Measurements from ENCODE around the gene ADRA1B. TPM values are rescaled to one million over a fixed set of nuclear protein-coding genes. Genes with fewer than 3 reads are reported as not detected.
"Not testable (repeated sequence)": the region's sequence is repeated elsewhere in the genome, so short reads cannot be mapped to it uniquely, and the experiment has no call there.

The ADRA1B gene
- total RNA-seq, 2 experiments from 2014 or later: not detected

DNA sequence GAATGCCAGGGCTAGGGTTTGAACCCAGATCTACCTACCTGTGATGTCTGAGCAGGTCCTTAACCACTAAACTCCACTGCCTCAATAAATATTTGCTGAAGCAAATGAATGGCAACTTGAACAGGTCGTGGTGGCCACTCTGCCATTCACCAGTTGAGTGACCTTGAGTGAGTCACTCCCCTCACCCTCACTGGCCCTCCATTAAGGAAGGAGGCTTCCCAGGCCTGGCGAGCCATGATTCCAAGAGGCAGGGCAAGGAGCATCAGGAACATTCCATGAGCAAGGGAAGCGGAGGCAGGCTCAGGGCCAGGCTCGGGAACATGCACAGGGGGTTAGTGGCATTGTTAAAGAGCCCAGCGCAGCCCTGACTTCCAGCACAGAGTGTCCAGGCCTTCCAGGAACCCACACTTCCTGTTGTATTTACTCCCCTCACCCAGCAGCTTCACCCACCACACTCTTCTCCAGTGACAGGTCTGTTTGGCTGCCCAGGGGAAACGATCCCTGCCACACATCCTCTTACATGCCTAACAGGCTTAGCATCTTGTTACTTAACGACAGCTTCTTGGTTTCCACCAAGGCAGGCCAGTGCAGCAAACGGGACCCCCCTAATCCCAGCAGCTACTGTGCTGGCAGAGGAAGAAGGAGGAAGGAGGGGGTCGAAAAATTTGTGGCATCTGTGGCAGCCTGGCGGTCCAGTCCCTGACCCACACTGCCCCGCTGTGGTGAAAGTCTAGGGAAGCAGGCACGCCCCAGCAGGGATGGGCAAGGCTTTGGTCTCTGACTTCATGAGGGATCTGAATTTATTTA, 49.0 kb downstream of the ADRA1B start:
- no peaks in the 10 kb centered on the region for H3K9me3 Mint-ChIP-seq
- POLR2A ChIA-PET: no interaction called here
- no peaks in the 10 kb centered on the region for H3K4me1 Mint-ChIP-seq (ENCODE audit: low read depth)
- intact Hi-C loops (cut with micrococcal nuclease): loop anchor here (1.0 kb wide), 1 partner anchor 521 kb away; no protein-coding TSS in a partner anchor
- no peaks in the 10 kb centered on the region for H3K36me3 Mint-ChIP-seq
- DNase-seq: peak; percentile 50
- no peak overlapping the region for H3K27ac Mint-ChIP-seq
- peaks cover 34% of the 10 kb centered on the region for H3K27me3 Mint-ChIP-seq
- no peak overlapping the region for H3K4me3 Mint-ChIP-seq
- CTCF ChIA-PET: interaction anchor here (0.6 to 0.7 kb wide), 2 partner anchors 12 to 35 kb away, joined by 3 to 4 read pairs; no protein-coding TSS in a partner anchor

GRCh38 chr5:159965838-159966128, 49.5 kb downstream of the ADRA1B start:
- POLR2A ChIA-PET; H3K4me3 Mint-ChIP-seq; H3K36me3 Mint-ChIP-seq; H3K9me3 Mint-ChIP-seq; H3K27ac Mint-ChIP-seq; DNase-seq; H3K4me1 Mint-ChIP-seq (ENCODE audit: low read depth): not testable (repeated sequence)
- H3K27me3 Mint-ChIP-seq: peaks cover 38% of the 10 kb centered on the region
- CTCF ChIA-PET: interaction anchor here (0.7 kb wide), 1 partner anchor 11 kb away, joined by 3 read pairs; no protein-coding TSS in a partner anchor
- intact Hi-C loops (cut with micrococcal nuclease): loop anchor here (1.0 kb wide), 1 partner anchor 521 kb away; no protein-coding TSS in a partner anchor

- Mint-ChIP-seq H3K4me3 (no peak overlapping the region), H3K9me3 (no peaks in the 10 kb centered on the region), H3K4me1 (ENCODE audit: low read depth) (peaks cover 12% of the 10 kb centered on the region), H3K36me3 (no peaks in the 10 kb centered on the region), H3K27me3 (peaks cover 60% of the 10 kb centered on the region), H3K27ac (no peak overlapping the region)
- CTCF ChIA-PET: interaction anchor here (1.0 to 1.7 kb wide), 2 partner anchors 17 to 18 kb away, joined by 3 to 5 read pairs; no protein-coding TSS in a partner anchor
- DNase-seq: no peak
- intact Hi-C loops (cut with micrococcal nuclease): no loop called here
- POLR2A ChIA-PET: no interaction called here
These were observed 53.7 kb downstream of the ADRA1B start for GRCh38 chr5:159969966-159970365.

- peak overlapping the region; percentile 23 for H3K4me3 Mint-ChIP-seq
- peaks cover 52% of the 10 kb centered on the region for H3K27me3 Mint-ChIP-seq
- no peak for DNase-seq
- H3K4me1 Mint-ChIP-seq (ENCODE audit: low read depth): peaks cover 12% of the 10 kb centered on the region
- no peaks in the 10 kb centered on the region for H3K9me3 Mint-ChIP-seq
- no peaks in the 10 kb centered on the region for H3K36me3 Mint-ChIP-seq
- CTCF ChIA-PET: interaction anchor here (1.7 kb wide), 1 partner anchor 16 kb away, joined by 5 read pairs; no protein-coding TSS in a partner anchor
- POLR2A ChIA-PET: no interaction called here
- intact Hi-C loops (cut with micrococcal nuclease): no loop called here
- H3K27ac Mint-ChIP-seq: no peak overlapping the region
These were observed 54.8 kb downstream of the ADRA1B start for GRCh38 chr5:159971038-159971437.

DNA sequence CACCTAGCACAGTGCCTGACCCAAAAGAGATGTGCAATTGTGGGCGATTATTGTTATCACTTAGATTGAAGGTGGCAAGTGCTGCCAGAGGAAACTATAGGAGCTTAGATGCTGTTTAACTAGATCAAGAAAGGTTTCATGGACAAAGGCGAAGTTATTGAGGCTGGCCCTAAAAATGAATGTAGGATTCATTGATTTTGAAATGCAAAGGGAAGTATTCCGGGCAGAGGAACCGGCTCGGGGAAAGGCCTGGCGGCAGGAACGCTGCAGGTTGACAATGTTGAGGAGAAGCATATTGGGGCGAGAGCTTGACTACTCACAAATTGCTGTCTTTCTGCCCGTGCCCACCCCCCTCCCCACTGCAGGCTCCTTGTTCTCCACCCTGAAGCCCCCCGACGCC, 55.2 kb downstream of the ADRA1B start:
- Mint-ChIP-seq H3K27me3 (peaks cover 48% of the 10 kb centered on the region), H3K36me3 (no peaks in the 10 kb centered on the region), H3K9me3 (no peaks in the 10 kb centered on the region), H3K4me1 (ENCODE audit: low read depth) (peaks cover 12% of the 10 kb centered on the region), H3K27ac (no peak overlapping the region), H3K4me3 (peak overlapping the region; percentile 23)
- ChIA-PET POLR2A (no interaction called here), CTCF (interaction anchor here (0.7 to 1.7 kb wide), 2 partner anchors 16 to 457 kb away, joined by 3 to 5 read pairs; no protein-coding TSS in a partner anchor)
- intact Hi-C loops (cut with micrococcal nuclease): no loop called here
- DNase-seq: no peak

DNA sequence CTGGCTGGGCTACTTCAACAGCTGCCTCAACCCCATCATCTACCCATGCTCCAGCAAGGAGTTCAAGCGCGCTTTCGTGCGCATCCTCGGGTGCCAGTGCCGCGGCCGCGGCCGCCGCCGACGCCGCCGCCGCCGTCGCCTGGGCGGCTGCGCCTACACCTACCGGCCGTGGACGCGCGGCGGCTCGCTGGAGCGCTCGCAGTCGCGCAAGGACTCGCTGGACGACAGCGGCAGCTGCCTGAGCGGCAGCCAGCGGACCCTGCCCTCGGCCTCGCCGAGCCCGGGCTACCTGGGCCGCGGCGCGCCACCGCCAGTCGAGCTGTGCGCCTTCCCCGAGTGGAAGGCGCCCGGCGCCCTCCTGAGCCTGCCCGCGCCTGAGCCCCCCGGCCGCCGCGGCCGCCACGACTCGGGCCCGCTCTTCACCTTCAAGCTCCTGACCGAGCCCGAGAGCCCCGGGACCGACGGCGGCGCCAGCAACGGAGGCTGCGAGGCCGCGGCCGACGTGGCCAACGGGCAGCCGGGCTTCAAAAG, 55.7 kb downstream of the ADRA1B start:
- Mint-ChIP-seq H3K9me3 (no peaks in the 10 kb centered on the region), H3K36me3 (no peaks in the 10 kb centered on the region), H3K4me3 (no peak overlapping the region), H3K27me3 (peaks cover 45% of the 10 kb centered on the region), H3K4me1 (ENCODE audit: low read depth) (peaks cover 12% of the 10 kb centered on the region), H3K27ac (no peak overlapping the region)
- intact Hi-C loops (cut with micrococcal nuclease): no loop called here
- POLR2A ChIA-PET: no interaction called here
- peak; percentile 15 for DNase-seq
- CTCF ChIA-PET: interaction anchor here (0.7 kb wide), 1 partner anchor 457 kb away, joined by 3 read pairs; no protein-coding TSS in a partner anchor

DNA sequence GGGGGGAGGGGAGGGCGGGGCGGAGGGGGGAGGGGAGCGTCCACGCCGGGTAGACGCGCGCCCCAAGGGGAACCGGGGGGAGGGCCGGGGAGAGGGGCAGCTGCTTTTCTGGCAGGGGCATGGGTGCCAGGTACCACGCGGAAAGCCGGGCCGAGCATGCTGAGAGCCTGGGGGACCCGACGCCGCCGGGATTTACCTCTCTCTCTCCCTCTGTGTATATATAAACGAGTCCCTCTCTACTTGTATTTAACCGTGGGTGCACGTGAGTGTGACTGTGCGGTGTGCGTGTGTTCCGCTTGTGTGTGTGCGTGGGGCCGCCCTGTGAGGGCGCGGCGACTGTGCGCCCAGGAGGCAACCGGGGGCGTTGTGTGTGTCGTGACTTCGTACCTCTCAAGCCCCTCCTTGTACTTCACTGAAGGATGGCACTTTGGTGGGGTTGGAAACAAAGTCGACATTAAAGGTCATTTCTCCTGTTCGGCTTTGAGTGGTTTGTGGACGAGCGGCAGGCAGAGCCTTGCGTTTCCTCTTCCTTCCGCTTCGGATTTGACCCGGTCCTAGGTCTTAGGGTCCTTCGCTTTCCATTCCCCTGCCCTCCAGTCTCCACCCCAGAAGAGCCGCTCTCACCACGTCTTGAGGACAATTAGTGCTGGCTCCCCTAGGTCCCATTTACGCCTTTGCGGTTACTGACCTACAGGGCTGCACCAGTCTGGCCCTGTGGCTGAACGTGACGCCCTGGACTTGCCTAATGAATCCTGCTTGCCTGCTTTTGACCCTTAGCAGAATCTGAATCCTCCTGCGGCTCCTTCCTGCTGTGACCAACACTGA, 56.5 kb downstream of the ADRA1B start:
- peak overlapping the region; percentile 42 for H3K4me3 Mint-ChIP-seq
- ChIA-PET CTCF (interaction anchor here (1.0 kb wide), 1 partner anchor 49 kb away, joined by 4 read pairs; no protein-coding TSS in a partner anchor), POLR2A (no interaction called here)
- no peak overlapping the region for H3K27ac Mint-ChIP-seq
- peaks cover 12% of the 10 kb centered on the region for H3K4me1 Mint-ChIP-seq (ENCODE audit: low read depth)
- no peaks in the 10 kb centered on the region for H3K36me3 Mint-ChIP-seq
- intact Hi-C loops (cut with micrococcal nuclease): no loop called here
- H3K27me3 Mint-ChIP-seq: peaks cover 46% of the 10 kb centered on the region
- no peak for DNase-seq
- H3K9me3 Mint-ChIP-seq: no peaks in the 10 kb centered on the region

DNA sequence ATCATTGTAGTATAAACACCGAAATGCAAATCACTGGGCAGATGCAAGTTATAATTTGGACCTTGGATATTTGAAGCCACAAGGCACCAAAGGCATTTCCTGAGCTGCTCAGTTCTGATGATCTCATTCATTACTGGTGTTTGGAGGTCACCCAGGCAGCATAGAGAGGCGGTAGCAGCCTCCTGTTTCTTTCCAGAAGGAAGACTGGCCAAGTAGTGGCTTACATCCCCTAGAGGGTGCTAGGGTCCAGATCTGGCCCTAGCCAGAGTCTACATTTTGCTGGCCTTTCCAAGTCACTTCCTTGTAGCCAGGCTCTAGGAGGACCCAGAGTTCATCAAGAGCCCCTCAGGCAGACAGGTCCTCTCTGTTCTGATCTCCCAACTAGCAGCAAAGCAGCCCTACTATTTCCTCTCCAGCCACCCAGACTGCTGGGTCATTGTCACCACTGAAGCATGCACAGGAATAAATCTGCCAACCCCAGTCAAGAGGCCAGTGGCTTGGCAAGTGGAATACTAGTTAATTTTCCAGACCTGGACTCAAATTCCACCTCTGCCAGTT, 59.3 kb downstream of the ADRA1B start:
- intact Hi-C loops (cut with micrococcal nuclease): no loop called here
- Mint-ChIP-seq H3K4me1 (ENCODE audit: low read depth) (peaks cover 12% of the 10 kb centered on the region), H3K9me3 (no peaks in the 10 kb centered on the region), H3K4me3 (no peak overlapping the region), H3K36me3 (no peaks in the 10 kb centered on the region), H3K27me3 (peaks cover 38% of the 10 kb centered on the region), H3K27ac (no peak overlapping the region)
- no peak for DNase-seq
- ChIA-PET CTCF (no interaction called here), POLR2A (no interaction called here)

GRCh38 chr5:159976921-159977320, 60.6 kb downstream of the ADRA1B start:
- H3K4me1 Mint-ChIP-seq (ENCODE audit: low read depth): peaks cover 6% of the 10 kb centered on the region
- POLR2A ChIA-PET: no interaction called here
- intact Hi-C loops (cut with micrococcal nuclease): no loop called here
- DNase-seq: no peak
- H3K9me3 Mint-ChIP-seq: no peaks in the 10 kb centered on the region
- H3K27ac Mint-ChIP-seq: no peak overlapping the region
- CTCF ChIA-PET: interaction anchor here (1.0 to 1.6 kb wide), 3 partner anchors 10 to 820 kb away, joined by 3 to 4 read pairs (median 3); no protein-coding TSS in a partner anchor
- H3K27me3 Mint-ChIP-seq: peaks cover 31% of the 10 kb centered on the region
- no peak overlapping the region for H3K4me3 Mint-ChIP-seq
- H3K36me3 Mint-ChIP-seq: no peaks in the 10 kb centered on the region

DNA sequence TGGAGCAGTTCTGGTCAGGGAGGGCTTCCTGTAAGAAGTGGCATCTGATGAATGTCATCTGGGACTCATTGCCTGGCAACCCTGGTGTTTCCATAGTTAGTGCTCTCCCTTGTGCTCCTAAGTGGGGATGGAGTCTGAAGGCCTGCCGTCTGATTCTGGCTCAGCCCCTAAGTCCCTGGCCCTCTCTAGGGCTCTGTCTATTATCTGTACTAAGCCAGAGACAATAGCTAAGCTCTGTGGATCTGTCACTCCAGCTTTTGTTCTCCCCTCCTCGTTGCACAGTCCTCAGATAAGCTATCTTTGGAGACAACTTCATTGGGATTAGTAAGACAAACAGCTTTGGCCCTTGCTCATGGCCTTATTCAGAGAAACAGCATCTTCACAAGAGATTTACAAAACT, 62.1 kb downstream of the ADRA1B start:
- H3K36me3 Mint-ChIP-seq: no peaks in the 10 kb centered on the region
- intact Hi-C loops (cut with micrococcal nuclease): no loop called here
- H3K4me3 Mint-ChIP-seq: no peak overlapping the region
- H3K27me3 Mint-ChIP-seq: peaks cover 26% of the 10 kb centered on the region
- POLR2A ChIA-PET: no interaction called here
- H3K9me3 Mint-ChIP-seq: no peaks in the 10 kb centered on the region
- no peak overlapping the region for H3K27ac Mint-ChIP-seq
- H3K4me1 Mint-ChIP-seq (ENCODE audit: low read depth): no peaks in the 10 kb centered on the region
- CTCF ChIA-PET: interaction anchor here (0.9 kb wide), 1 partner anchor 9 kb away, joined by 5 read pairs; no protein-coding TSS in a partner anchor
- DNase-seq: no peak

DNA sequence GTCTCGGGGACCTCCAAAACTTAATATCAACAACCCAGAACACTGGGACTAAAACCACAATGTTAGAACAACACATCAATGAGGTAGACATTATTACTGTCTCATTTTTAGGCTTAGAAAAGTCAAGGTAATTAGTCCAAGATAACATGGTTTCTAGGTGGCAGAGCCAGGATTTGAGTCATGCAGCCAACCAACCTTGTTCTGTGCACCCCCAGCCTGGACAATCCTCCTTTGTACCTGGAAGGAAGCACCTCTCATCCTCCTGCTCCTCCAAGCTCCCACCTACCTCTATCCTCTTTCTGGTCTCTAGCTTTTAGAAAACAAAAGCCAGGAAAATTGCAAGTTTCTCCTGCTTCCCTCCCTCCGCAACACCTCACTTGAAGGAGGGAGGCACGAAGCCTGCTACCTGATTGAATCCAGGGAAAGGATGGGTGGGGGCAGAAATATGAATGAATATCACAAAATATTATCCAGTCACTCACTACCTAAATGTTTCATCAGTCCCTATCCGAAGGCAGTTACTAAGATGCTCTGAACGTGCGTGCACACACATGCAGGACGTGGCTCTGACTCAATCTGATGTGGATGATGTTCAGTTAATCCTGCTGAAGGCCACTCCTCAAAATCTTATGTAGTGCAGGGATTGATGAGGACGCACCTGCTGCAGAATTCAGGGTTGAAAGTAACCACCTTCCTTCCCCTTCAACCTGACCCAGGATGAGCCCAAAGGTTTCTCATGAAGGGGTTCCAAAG, 66.3 kb downstream of the ADRA1B start:
- DNase-seq: no peak
- Mint-ChIP-seq H3K27me3 (peaks cover 19% of the 10 kb centered on the region), H3K4me3 (no peak overlapping the region), H3K27ac (no peak overlapping the region), H3K36me3 (no peaks in the 10 kb centered on the region), H3K4me1 (ENCODE audit: low read depth) (peaks cover 3% of the 10 kb centered on the region), H3K9me3 (no peaks in the 10 kb centered on the region)
- CTCF ChIA-PET: no interaction called here
- POLR2A ChIA-PET: no interaction called here
- intact Hi-C loops (cut with micrococcal nuclease): no loop called here

Measured in activated CD4-positive, alpha-beta memory T cell treated with anti-CD3 and anti-CD28 coated beads for 36 hours (primary cell).